ENCODE measurements around the gene ABCB9.
"Not testable (repeated sequence)": the region's sequence is repeated elsewhere in the genome, so short reads cannot be mapped to it uniquely, and the experiment has no call there.

The ABCB9 gene

GRCh38 chr12:122903693-122904034 is 62.6 kb downstream of the ABCB9 start:
- in situ Hi-C loops (cut with HindIII; ENCODE audit: low sequenced_read_pairs): no loop called here

DNA sequence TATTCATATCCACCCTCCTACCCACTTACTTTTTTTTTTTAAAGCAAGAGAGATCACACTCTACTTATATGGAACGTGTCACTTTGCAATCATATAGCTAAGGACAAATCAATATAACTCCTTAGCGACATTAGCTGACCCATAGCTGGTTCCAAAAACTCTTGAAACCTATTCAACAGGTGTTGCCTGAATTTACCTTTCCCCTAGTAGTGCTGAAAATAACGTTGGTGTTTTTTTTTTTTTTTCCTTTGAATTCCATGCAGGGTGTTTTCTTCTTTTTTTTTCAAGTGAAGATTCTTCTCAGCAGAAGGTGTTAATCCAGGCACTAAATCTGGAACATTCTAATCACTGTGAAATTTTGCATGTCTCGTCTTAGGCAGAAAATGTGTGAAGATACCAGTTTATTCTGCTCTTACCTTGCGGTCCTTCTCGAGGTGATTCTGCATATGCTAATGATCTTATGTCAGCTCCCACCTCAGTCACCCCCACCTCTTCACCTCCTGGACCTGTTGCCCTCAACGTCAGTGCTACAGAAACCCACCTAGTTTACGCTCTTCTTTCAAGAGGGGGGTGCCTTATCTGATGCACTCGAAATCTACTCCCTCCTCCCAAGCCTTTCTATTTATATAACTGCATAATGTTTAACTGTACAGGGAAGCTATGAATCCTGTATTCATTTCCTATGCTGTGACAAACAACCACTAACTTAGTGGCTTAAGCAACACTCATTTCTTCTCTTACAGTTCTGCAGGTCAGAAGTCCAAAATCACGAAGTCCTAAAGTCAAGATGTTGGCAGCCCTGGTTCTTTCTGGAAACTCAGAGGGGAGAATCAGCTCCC is 63.2 kb downstream of the ABCB9 start:
- in situ Hi-C loops (cut with HindIII; ENCODE audit: low sequenced_read_pairs): no loop called here

GRCh38 chr12:122899887-122900286 is 66.4 kb downstream of the ABCB9 start:
- in situ Hi-C loops (cut with HindIII; ENCODE audit: low sequenced_read_pairs): no loop called here

- in situ Hi-C loops (cut with HindIII; ENCODE audit: low sequenced_read_pairs): no loop called here
Observed at GRCh38 chr12:122896662-122897061, 69.6 kb downstream of the ABCB9 start.

GRCh38 chr12:122895704-122896636 is 70.3 kb downstream of the ABCB9 start, which contains the start of gene VPS37B:
VPS37B (minus strand) TSS chr12:122896124; CDS start chr12:122896062, 62 bp downstream.
- in situ Hi-C loops (cut with HindIII; ENCODE audit: low sequenced_read_pairs): no loop called here

GRCh38 chr12:122895320-122895703 is 71.0 kb downstream of the ABCB9 start:
- in situ Hi-C loops (cut with HindIII; ENCODE audit: low sequenced_read_pairs): no loop called here

DNA sequence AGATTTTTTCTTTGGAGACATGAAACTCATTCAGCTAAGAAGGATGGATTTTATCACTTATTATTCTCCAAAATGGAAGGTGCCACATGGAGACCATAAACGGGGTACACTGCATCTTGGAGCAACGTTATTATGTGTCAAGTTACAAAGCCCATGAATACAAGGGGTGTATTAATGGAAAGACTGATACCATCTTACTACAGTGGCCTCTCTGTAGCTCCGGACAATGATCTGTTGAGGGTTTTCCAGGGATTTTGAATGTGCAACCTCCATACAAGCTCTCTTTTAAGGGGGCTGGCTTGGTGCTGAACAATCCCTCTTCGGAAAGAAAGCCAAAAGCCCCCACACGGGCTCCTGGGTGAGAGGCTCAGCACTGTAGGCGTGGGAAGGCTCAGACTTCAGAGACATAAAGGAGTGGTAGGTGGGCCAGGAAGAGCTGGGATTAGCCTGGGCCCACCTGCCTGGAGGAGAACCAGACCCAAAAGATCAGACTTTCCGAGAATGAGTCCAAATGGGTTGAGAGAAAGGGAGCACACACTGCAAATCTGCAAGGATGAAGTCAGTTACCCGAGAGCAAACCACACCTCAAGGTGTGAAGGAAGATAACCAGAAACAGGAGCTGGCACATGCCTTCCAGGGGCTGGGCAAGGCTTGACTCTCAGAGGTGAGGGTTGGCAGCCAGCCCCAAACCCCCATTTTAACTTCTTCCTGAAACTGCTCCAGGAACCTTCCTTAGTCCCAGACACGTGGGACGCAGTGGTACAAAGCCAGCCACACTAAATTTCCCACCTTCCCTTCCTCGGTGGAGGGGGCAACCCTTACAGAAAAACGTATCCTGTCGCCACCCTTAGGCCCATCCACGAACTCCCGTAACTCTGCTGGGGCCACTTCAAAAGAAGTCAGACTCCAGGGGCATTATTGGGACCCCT is 71.8 kb downstream of the ABCB9 start:
- in situ Hi-C loops (cut with HindIII; ENCODE audit: low sequenced_read_pairs): no loop called here

- in situ Hi-C loops (cut with HindIII; ENCODE audit: low sequenced_read_pairs): no loop called here
Observed at GRCh38 chr12:122893208-122894153, 72.8 kb downstream of the ABCB9 start.

- in situ Hi-C loops (cut with HindIII; ENCODE audit: low sequenced_read_pairs): not testable (repeated sequence)
Observed at GRCh38 chr12:122892724-122893123, 73.5 kb downstream of the ABCB9 start.

DNA sequence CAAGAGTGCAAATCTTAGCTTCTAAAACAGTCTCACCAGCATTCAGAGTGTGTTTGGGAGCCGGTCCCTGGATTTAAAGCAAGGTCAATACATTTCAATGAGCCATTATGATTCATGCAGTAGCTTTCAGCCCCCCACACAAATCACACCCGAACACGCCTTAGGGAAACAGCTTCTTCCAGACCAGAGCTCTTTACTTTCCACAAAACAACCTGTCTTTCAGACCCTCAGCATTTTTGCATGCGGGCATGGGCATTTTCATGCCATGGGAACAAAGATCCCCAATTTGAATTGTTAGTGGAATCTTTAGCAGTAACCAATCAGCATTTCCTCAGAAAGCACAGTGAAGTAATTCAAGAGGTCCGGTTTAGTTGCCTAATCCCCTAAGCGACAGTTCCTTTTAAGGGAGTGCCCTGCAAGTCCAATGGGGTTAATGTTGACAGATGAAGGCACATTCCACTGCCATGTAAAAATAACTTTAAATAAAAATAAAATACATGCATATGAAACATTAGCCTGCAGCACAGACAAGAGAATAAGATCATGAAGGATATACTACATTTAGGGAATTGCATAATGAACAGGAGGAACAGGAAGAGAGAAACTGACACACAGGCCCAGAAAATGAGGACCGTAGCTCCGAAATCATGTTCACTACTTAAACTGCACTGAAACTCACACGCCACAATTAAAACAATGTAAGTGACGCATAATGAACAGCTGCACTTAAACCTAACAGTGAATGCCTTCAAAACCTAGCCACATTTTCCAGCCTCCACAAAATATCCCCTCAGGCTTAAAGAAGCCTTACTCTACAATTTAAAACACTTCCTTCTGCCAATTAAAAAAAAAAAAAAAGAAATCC is 74.4 kb downstream of the ABCB9 start:
- in situ Hi-C loops (cut with HindIII; ENCODE audit: low sequenced_read_pairs): no loop called here

DNA sequence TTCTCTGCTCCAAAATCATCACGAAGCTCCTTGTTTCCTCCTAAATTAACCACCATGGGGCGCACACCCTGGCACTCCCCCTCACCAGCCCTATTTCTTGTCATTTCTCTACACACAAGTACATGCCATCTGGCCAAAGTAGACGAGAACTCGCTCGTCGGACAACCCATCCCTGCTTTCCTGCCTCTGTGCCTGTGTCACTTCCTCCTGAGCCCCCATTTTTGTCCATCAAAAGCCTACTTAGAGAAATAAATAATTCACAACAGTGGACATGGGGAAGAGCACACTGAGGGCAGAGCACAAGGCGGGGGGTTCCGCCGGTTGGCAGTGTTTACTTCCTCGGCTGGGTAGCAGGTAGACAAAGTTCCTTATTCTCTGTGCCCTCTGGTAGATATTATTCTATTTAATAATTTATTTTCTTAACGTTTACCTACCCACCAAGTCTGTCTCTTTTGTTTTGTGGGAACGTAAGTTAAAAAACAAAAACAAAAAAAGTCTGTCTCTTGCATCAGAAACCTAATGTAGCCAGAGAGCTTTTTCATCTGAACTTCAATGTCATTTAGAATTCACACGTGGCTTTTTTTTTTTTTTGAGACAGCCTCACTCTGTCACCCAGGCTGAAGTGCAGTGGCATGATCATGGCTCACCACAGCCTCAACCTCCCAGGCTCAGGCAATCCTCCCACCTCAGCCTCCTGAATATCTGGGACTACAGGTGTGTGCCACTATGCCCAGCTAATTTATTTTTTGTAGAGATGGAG is 76.3 kb downstream of the ABCB9 start:
- in situ Hi-C loops (cut with HindIII; ENCODE audit: low sequenced_read_pairs): no loop called here

DNA sequence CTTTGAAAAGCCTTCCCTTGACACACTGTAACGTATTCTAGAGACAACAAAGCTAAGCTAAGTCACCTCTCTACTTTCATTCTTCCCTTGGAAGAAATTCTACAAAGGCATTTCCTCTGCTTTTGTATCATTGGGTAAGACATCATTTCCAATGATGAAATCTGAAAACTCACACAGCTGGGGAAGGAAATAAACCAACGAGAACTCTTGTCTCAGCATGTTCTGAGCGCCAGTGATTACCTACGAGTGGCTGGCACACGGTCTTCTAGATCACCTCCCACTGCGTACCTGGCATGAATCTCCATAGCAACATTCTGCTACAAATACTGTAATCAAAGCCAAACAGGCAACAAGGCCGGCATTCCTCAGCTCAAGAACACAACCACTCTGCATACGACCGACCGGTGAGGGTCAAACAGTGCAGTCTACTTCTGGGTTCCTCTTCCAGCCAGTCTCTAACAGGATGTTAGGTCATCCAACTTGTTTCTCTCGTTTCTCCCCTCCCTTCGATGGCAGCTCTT is 78.0 kb downstream of the ABCB9 start:
- in situ Hi-C loops (cut with HindIII; ENCODE audit: low sequenced_read_pairs): no loop called here

DNA sequence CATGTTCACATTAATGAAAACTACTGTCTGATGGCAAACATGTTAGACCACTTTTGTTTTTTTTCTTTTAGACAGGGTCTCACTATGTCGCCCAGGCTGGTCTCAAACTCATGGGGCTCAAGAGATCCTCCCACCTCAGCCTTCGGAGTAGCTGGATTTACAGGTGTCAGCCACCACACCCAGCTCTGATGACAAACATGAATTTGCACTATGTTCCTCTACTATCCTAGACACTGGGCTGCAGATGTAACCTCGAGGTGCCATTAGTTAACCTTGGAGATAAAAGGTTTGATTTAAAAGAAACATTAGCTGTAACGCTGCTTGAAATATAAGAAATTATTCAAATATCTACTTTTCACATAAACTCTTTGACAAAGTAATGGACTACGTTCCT is 78.4 kb downstream of the ABCB9 start:
- in situ Hi-C loops (cut with HindIII; ENCODE audit: low sequenced_read_pairs): no loop called here

DNA sequence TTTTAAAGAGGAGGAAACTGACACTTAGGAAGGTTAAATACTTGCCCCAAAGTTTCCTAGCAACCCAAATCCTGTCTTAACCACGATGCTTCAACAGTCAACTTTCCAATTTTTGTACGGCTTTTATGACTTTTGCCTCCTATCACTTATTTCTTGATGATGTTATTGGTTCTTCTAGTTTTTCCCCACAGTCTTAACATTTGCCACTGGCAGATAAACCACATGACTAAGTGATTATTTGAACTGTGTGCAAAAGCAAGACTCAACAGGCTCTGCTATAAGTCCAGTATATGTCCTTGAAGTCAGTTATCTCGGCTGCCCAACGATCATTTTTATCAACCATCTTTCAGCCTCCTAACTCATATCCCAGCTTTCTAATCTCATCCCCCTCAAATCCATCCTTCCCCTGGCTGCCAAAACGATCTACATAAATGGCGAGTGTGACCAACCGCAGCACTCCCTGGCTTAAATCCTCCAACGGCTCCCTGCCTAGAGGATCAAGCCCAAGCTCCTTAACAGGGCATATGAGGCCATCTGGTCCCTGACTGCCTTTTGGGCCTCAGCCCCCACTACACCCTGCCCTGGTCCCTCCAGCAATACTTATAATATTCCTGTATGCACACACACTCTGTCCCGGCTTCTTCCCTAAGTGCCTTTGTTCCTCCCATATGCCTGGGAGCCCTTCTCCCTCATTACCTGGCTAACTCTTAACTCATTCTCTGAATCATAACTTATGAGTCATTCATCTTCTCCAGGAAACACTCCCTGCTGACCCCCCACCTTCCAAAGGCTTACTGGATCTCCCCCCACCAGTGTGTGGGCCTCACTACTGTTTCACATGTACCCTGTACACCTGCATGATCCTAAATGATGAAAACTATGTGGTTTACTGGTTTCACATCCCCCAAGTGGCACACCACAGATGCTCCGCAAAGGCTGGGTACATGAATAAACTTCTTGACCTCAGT is 79.1 kb downstream of the ABCB9 start:
- in situ Hi-C loops (cut with HindIII; ENCODE audit: low sequenced_read_pairs): no loop called here

GRCh38 chr12:122886161-122886560 is 80.1 kb downstream of the ABCB9 start:
- in situ Hi-C loops (cut with HindIII; ENCODE audit: low sequenced_read_pairs): no loop called here

- in situ Hi-C loops (cut with HindIII; ENCODE audit: low sequenced_read_pairs): loop anchor here (5.0 kb wide), 1 partner anchor 62 kb away; no protein-coding TSS in a partner anchor
Observed at GRCh38 chr12:122884860-122885259, 81.4 kb downstream of the ABCB9 start.
